ENCODE results near the gene KCNC3. TPM values are rescaled to one million over a fixed set of nuclear protein-coding genes. Genes with fewer than 3 reads are reported as not detected.
A peak's percentile ranks its signal among the peaks of the same experiment; 100 is the strongest.

Gene KCNC3
- total RNA-seq, 1 donor from 2014 or later, result not detected

- DNase-seq (ENCODE audit: low read depth) (peak; percentile 37), FAIRE-seq (no peak)
- no peak for TF ChIP-seq CTCF (IDR thresholded peaks at IDR 0.05; ENCODE audit: insufficient read depth, low read length, severe bottlenecking)
- Histone ChIP-seq H3K4me3 (ENCODE audit: low read depth, low read length) (no peak overlapping the region), H3K27me3 (ENCODE audit: control insufficient read depth, insufficient read depth, low read length) (no peaks in the 10 kb centered on the region), H3K36me3 (ENCODE audit: control insufficient read depth, insufficient read depth, low read length) (no peaks in the 10 kb centered on the region)
Measured at GRCh38 chr19:50362656-50363424, 33.7 kb upstream of the KCNC3 start.

DNA sequence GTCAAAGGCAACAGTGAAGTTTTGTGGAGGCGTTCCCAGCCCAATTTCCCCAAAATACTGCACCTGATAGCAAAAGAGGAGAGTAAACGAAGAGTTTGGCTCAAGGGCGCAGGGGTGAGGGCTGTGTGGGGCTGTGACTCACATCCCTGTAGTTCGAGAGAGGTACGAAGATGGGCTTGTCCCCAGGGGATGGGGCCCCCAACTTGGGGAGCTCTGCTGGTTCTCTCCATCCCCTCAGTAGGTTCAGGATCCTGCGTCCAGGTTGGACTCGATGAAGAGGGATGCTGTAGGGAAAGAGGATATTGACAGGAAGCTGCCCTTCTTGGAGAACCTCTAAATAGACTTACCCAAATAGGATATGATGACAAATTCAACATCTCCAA is 32.8 kb upstream of the KCNC3 start:
- FAIRE-seq (no peak), DNase-seq (ENCODE audit: low read depth) (no peak)
- no peak for TF ChIP-seq CTCF (IDR thresholded peaks at IDR 0.05; ENCODE audit: insufficient read depth, low read length, severe bottlenecking)
- Histone ChIP-seq H3K36me3 (ENCODE audit: control insufficient read depth, insufficient read depth, low read length) (no peaks in the 10 kb centered on the region), H3K27me3 (ENCODE audit: control insufficient read depth, insufficient read depth, low read length) (no peaks in the 10 kb centered on the region), H3K4me3 (ENCODE audit: low read depth, low read length) (no peak overlapping the region)

- peak; percentile 72 for FAIRE-seq
- no peak for DNase-seq (ENCODE audit: low read depth)
- TF ChIP-seq CTCF (IDR thresholded peaks at IDR 0.05; ENCODE audit: insufficient read depth, low read length, severe bottlenecking), result no peak
- Histone ChIP-seq H3K27me3 (ENCODE audit: control insufficient read depth, insufficient read depth, low read length) (no peaks in the 10 kb centered on the region), H3K36me3 (ENCODE audit: control insufficient read depth, insufficient read depth, low read length) (no peaks in the 10 kb centered on the region), H3K4me3 (ENCODE audit: low read depth, low read length) (no peak overlapping the region)
Measured at GRCh38 chr19:50361290-50362029, 32.3 kb upstream of the KCNC3 start.

DNA sequence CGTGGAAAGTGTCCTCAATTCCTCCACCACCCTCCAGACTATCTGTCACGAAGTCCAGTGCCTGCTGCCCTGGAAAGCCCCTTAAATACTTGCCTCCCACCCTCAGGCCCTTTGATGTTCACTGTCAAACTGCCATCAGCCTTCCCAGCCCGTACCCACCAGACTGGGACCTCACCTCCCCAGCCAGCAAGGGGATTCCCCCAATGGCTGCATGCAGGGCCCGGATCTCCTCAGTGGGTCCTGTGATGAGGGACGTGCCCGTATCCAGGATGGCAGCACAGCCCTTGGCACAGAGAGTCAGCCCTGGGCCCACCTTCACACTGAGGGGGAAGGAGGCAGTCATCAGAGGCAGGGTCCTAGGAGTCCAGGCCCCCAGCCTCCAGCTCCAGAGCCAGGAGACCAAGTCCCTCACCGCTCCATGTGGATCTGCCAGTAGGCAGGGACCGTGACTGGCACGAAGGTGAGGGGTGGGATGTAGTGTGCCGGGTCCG is 30.2 kb upstream of the KCNC3 start:
- DNase-seq (ENCODE audit: low read depth), result no peak
- TF ChIP-seq CTCF (IDR thresholded peaks at IDR 0.05; ENCODE audit: insufficient read depth, low read length, severe bottlenecking), result no peak
- FAIRE-seq, result no peak
- Histone ChIP-seq H3K27me3 (ENCODE audit: control insufficient read depth, insufficient read depth, low read length) (no peaks in the 10 kb centered on the region), H3K36me3 (ENCODE audit: control insufficient read depth, insufficient read depth, low read length) (no peaks in the 10 kb centered on the region), H3K4me3 (ENCODE audit: low read depth, low read length) (no peak overlapping the region)

- Histone ChIP-seq H3K36me3 (ENCODE audit: control insufficient read depth, insufficient read depth, low read length) (no peaks in the 10 kb centered on the region), H3K27me3 (ENCODE audit: control insufficient read depth, insufficient read depth, low read length) (no peaks in the 10 kb centered on the region), H3K4me3 (ENCODE audit: low read depth, low read length) (peak overlapping the region; percentile 32)
- DNase-seq (ENCODE audit: low read depth) (no peak), FAIRE-seq (no peak)
- no peak for TF ChIP-seq CTCF (IDR thresholded peaks at IDR 0.05; ENCODE audit: insufficient read depth, low read length, severe bottlenecking)
Measured at GRCh38 chr19:50358483-50359327, 29.5 kb upstream of the KCNC3 start.
